Measurements from ENCODE around the gene GIT1.
"Not testable (repeated sequence)": the region's sequence is repeated elsewhere in the genome, so short reads cannot be mapped to it uniquely, and the experiment has no call there.

The GIT1 gene

DNA sequence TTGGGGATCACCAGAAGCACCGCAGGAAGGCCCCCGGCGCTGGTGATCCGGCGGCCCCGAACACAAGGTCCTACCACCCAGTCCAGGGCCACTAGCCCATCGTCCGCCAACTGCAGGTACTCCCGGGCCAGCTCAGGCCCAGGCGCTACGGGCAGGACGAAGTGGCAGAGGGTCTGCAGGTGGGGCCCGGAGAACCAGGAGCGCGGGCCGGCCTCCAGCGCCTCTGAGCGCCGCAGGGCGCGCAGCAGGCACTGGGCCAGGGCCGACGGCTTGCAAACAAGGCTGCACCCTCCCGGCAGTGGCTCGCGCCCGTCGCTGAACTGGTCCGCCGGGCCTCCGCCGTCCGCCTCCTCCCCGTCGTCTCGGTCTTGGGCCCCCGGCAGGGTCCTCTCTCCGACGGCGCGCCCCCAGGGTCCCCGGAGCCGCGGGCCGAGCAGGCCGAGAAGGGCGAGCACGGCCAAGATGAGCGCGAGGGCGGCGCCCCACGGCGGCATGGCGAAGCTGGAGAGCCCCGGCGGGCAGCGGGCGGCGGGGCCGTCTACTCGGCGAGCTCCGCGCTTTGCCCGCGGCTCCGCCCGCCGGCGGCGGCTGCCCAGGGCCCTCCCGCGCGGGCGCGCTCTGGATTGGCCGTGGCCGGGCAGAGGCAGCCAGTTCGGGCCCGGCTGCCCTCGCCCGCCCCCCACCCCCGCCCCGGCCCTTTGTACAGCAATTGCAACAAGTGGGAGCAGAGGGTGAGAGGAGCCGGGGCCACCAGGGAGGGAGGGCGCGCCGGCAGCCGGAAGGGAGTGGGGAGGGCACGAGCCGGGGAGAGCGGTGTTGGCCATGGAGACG, 22.8 kb downstream of the GIT1 start, which contains the start of gene ABHD15:
Gene ABHD15, minus strand, starts transcription at position 565 of the 831 bp plus-strand sequence. Its CDS starts 71 bp downstream, at position 494.
- peaks cover 19 to 21% of the 10 kb centered on the region in 2 donors for H3K36me3 Mint-ChIP-seq
- peak; percentile 28 to 29 for ATAC-seq (replicated peaks)
- DNase-seq, result peak; percentile 58
- H3K27ac Mint-ChIP-seq, result peak within 1 kb of the TSS; percentile 95
- H3K4me3 Mint-ChIP-seq, result peak within 1 kb of the TSS; percentile 92 to 95
- H3K9me3 Mint-ChIP-seq, result no peaks in the 10 kb centered on the region
- peaks cover 36 to 52% of the 10 kb centered on the region in 2 donors for H3K4me1 Mint-ChIP-seq
- no peaks in the 10 kb centered on the region for H3K27me3 Mint-ChIP-seq

- Mint-ChIP-seq H3K27me3 (no peaks in the 10 kb centered on the region), H3K4me3 (peak overlapping the region; percentile 91 to 92), H3K36me3 (peaks cover 19 to 20% of the 10 kb centered on the region in 2 donors), H3K9me3 (no peaks in the 10 kb centered on the region), H3K4me1 (peaks cover 40 to 58% of the 10 kb centered on the region in 2 donors), H3K27ac (peak overlapping the region; percentile 92)
- ATAC-seq (replicated peaks) (peak; percentile 8 to 13), DNase-seq (no peak)
Observed at GRCh38 chr17:29565643-29566472, 23.6 kb downstream of the GIT1 start.

DNA sequence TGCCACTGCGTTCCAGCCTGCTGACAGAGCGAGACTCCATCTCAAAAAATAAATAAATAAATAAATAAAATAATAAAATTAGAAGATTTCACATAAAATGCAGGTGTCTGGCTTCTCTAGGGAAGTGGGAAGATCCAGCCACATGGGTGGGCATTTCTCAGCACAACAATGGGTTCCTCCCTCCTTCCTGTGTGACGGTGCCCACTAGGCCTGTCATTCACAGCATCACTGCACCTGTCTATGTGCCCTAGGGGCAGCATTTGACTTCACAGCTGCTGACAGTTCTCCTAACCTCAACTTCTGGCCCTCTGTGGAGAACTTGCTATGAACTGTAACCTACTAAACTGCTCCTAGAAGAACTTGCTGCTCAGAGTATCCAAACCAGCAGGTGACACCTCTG, 25.6 kb downstream of the GIT1 start:
- no peak for ATAC-seq (replicated peaks)
- peak overlapping the region; percentile 20 for H3K27ac Mint-ChIP-seq
- no peaks in the 10 kb centered on the region for H3K27me3 Mint-ChIP-seq
- peak overlapping the region in 1 of 2 donors; percentile 25 for H3K4me3 Mint-ChIP-seq
- peaks cover 47 to 67% of the 10 kb centered on the region in 2 donors for H3K4me1 Mint-ChIP-seq
- no peaks in the 10 kb centered on the region for H3K9me3 Mint-ChIP-seq
- H3K36me3 Mint-ChIP-seq, result peaks cover 13 to 19% of the 10 kb centered on the region in 2 donors
- DNase-seq, result no peak

- Mint-ChIP-seq H3K4me3 (peak overlapping the region; percentile 11 to 41), H3K36me3 (peaks cover 13 to 19% of the 10 kb centered on the region in 2 donors), H3K4me1 (peaks cover 48 to 77% of the 10 kb centered on the region in 2 donors), H3K27ac (peak overlapping the region; percentile 90), H3K9me3 (no peaks in the 10 kb centered on the region), H3K27me3 (no peaks in the 10 kb centered on the region)
- DNase-seq, result no peak
- ATAC-seq (replicated peaks), result no peak
Observed at GRCh38 chr17:29562615-29563014, 26.8 kb downstream of the GIT1 start.

DNA sequence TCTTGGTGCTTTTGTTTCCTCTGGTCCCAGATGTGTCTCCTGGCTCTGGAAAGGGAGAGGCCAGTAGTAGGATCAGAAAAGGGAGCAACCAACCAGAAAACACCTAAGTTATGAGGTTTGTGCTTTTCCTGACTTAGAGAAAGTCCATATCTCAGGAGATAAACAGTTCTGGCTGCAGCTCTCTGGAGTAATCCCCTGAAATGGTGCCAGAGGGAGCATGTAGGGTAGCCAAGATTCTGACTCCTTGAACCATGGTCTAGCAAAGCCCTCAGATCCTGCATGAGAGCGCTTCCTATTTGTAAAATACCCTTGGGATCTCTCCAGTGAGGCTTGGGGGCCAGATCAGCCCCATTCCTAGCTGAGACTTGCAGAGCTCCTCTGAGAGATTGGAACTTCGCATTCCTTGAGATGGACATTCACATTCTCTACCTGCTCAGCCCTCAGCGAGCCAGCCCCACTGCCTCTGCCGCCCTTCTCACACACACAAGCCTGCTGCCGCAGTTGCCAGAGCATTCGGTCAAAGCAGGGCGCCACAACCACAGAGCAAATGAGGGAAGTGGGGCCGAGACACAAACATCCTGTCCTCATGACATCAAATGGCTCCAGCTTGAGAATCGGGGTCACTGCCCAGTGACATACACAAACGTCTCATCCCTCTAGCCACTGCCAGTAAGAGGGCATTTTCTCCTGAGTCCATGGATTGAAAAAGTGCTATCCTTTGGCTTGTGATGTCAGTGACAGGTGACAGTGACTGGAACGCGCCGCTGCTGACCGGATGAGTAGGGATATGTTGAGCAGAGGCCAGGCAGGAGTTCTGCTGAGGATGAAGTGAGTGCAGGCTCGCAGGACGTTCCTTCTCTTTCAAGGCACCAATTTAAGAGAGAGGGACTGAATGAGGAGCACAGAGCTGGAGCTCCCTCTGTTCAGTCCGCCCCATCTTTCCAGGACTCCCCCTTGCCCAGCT, 27.6 kb downstream of the GIT1 start:
- no peaks in the 10 kb centered on the region for H3K27me3 Mint-ChIP-seq
- ATAC-seq (replicated peaks), result peak; percentile 29 to 48
- H3K9me3 Mint-ChIP-seq, result no peaks in the 10 kb centered on the region
- peak overlapping the region; percentile 90 for H3K27ac Mint-ChIP-seq
- peaks cover 13 to 19% of the 10 kb centered on the region in 2 donors for H3K36me3 Mint-ChIP-seq
- DNase-seq, result peak; percentile 51
- peak overlapping the region; percentile 60 to 65 for H3K4me3 Mint-ChIP-seq
- peaks cover 55 to 85% of the 10 kb centered on the region in 2 donors for H3K4me1 Mint-ChIP-seq

GRCh38 chr17:29560316-29560715, 29.1 kb downstream of the GIT1 start:
- H3K27ac Mint-ChIP-seq, result peak overlapping the region; percentile 74
- no peaks in the 10 kb centered on the region for H3K27me3 Mint-ChIP-seq
- H3K4me1 Mint-ChIP-seq, result peaks cover 51 to 90% of the 10 kb centered on the region in 2 donors
- no peaks in the 10 kb centered on the region for H3K9me3 Mint-ChIP-seq
- peaks cover 13 to 19% of the 10 kb centered on the region in 2 donors for H3K36me3 Mint-ChIP-seq
- peak overlapping the region; percentile 7 to 37 for H3K4me3 Mint-ChIP-seq
- ATAC-seq (replicated peaks) (peak; percentile 76 to 77), DNase-seq (no peak)

DNA sequence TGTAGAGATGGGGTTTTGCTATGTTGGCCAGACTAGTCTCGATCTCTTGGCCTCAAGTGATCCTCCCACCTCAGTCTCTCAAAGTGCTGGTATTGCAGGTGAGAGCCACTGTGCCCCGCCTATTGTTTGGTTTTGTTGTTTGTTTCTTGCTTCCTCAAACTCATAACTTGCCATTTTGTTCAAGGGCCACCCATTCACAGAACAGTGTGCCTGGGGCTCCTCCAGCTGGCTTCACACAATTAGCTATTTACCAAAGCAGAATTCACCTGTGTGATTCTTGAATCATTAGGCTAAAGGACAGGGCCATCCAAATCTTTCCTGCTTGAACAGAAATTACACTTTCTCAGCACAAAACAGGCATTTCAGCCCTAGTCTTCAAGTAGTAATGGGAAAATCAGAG, 29.8 kb downstream of the GIT1 start:
- no peak for DNase-seq
- H3K27me3 Mint-ChIP-seq, result no peaks in the 10 kb centered on the region
- H3K36me3 Mint-ChIP-seq, result peaks cover 13 to 19% of the 10 kb centered on the region in 2 donors
- no peak overlapping the region for H3K4me3 Mint-ChIP-seq
- no peaks in the 10 kb centered on the region for H3K9me3 Mint-ChIP-seq
- H3K27ac Mint-ChIP-seq, result no peak overlapping the region
- no peak for ATAC-seq (replicated peaks)
- peaks cover 55 to 92% of the 10 kb centered on the region in 2 donors for H3K4me1 Mint-ChIP-seq

- Mint-ChIP-seq H3K4me1 (peaks cover 50 to 83% of the 10 kb centered on the region in 2 donors), H3K36me3 (peaks cover 13 to 19% of the 10 kb centered on the region in 2 donors)
- H3K4me3 Mint-ChIP-seq; ATAC-seq (replicated peaks); DNase-seq; H3K9me3 Mint-ChIP-seq; H3K27me3 Mint-ChIP-seq; H3K27ac Mint-ChIP-seq: not testable (repeated sequence)
Observed at GRCh38 chr17:29558139-29558538, 31.3 kb downstream of the GIT1 start.

DNA sequence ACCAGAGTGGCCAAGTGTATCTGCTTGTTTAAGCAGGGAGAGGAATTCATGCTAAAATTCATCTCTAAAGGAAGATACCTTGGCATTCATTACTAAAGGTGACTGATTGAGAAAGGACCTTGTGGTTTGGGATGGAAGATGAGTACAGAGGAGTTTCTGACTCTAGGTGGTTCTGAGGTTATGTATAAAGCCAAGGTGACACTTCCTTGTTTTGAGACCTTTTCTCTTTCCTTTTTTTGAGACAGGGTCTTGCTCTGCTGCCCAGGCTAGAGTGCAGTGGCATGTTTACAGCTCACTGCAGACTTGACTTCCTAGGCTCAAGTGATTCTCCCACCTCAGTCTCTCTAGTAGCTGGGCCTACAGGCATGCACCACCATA, 31.7 kb downstream of the GIT1 start:
- H3K4me3 Mint-ChIP-seq, result no peak overlapping the region
- peak overlapping the region; percentile 66 for H3K27ac Mint-ChIP-seq
- ATAC-seq (replicated peaks) (peak; percentile 67), DNase-seq (no peak)
- H3K9me3 Mint-ChIP-seq, result no peaks in the 10 kb centered on the region
- no peaks in the 10 kb centered on the region for H3K27me3 Mint-ChIP-seq
- peaks cover 9 to 15% of the 10 kb centered on the region in 2 donors for H3K36me3 Mint-ChIP-seq
- peaks cover 47 to 79% of the 10 kb centered on the region in 2 donors for H3K4me1 Mint-ChIP-seq

- H3K27me3 Mint-ChIP-seq, result no peaks in the 10 kb centered on the region
- H3K27ac Mint-ChIP-seq, result peak overlapping the region; percentile 66
- H3K9me3 Mint-ChIP-seq, result no peaks in the 10 kb centered on the region
- no peak overlapping the region for H3K4me3 Mint-ChIP-seq
- ATAC-seq (replicated peaks) (peak in 1 of 2 donors; percentile 10), DNase-seq (no peak)
- peaks cover 5 to 10% of the 10 kb centered on the region in 2 donors for H3K36me3 Mint-ChIP-seq
- peaks cover 42 to 74% of the 10 kb centered on the region in 2 donors for H3K4me1 Mint-ChIP-seq
Observed at GRCh38 chr17:29557085-29557738, 32.2 kb downstream of the GIT1 start.

GRCh38 chr17:29555840-29556239, 33.6 kb downstream of the GIT1 start:
- Mint-ChIP-seq H3K27ac (no peak overlapping the region), H3K27me3 (no peaks in the 10 kb centered on the region), H3K9me3 (no peaks in the 10 kb centered on the region), H3K4me3 (no peak overlapping the region), H3K4me1 (peaks cover 32 to 60% of the 10 kb centered on the region in 2 donors), H3K36me3 (peaks cover 0 to 4% of the 10 kb centered on the region in 2 donors)
- DNase-seq (no peak), ATAC-seq (replicated peaks) (no peak)

GRCh38 chr17:29549177-29549923, 40.1 kb downstream of the GIT1 start:
- H3K27me3 Mint-ChIP-seq, result no peaks in the 10 kb centered on the region
- peak overlapping the region; percentile 28 for H3K27ac Mint-ChIP-seq
- ATAC-seq (replicated peaks) (peak; percentile 39 to 58), DNase-seq (no peak)
- H3K4me3 Mint-ChIP-seq, result no peak overlapping the region
- H3K9me3 Mint-ChIP-seq, result no peaks in the 10 kb centered on the region
- H3K4me1 Mint-ChIP-seq, result peaks cover 0 to 5% of the 10 kb centered on the region in 2 donors
- H3K36me3 Mint-ChIP-seq, result peaks cover 0 to 6% of the 10 kb centered on the region in 2 donors

Data from stimulated activated naive B cell treated with anti-CD40 and anti-IgM and Interleukin-4, amounts not matched to agents 10 μg/mL and 1 μg/mL and 100 μg/mL, for 72 hours (primary cell).